ENCODE measurements around the gene SIM2.

The SIM2 gene

GRCh38 chr21:36691555-36692041 is 7.3 kb upstream of the SIM2 start:
- H3K4me2 ChIP-seq (ENCODE audit: insufficient read depth, low read length): no peak overlapping the region
- no peaks in the 10 kb centered on the region for H3K27me3 ChIP-seq (ENCODE audit: insufficient read depth, low read length, poor library complexity)
- H4K20me1 ChIP-seq (ENCODE audit: insufficient read depth, low read length): no peaks in the 10 kb centered on the region
- H3K9me3 ChIP-seq (ENCODE audit: insufficient read depth, low read length, severe bottlenecking): no peaks in the 10 kb centered on the region
- H3K27ac ChIP-seq (ENCODE audit: low read length): no peak overlapping the region
- ATAC-seq (ENCODE audit: insufficient read depth, low read depth) (no peak), DNase-seq (no peak)
- H3K4me1 ChIP-seq (ENCODE audit: insufficient read depth, low read length): no peaks in the 10 kb centered on the region
- H3K79me2 ChIP-seq (ENCODE audit: insufficient read depth, low read length): no peaks in the 10 kb centered on the region
- no peak overlapping the region for H3K4me3 ChIP-seq (ENCODE audit: low read depth in 1 of 2, low read length in 2 of 2)
- no peak overlapping the region for H2AFZ ChIP-seq (ENCODE audit: low read depth, low read length)
- TF ChIP-seq CTCF (IDR thresholded peaks at IDR 0.05; ENCODE audit: borderline replicate concordance, extremely low read depth, low read length, poor library complexity, severe bottlenecking) (no peak), EZH2 (IDR thresholded peaks at IDR 0.05; ENCODE audit: borderline replicate concordance, low read depth, low read length, severe bottlenecking) (no peak)
- H3K9ac ChIP-seq (ENCODE audit: low read depth, low read length): no peak overlapping the region
- no peaks in the 10 kb centered on the region for H3K36me3 ChIP-seq (ENCODE audit: insufficient read depth, low read length)

GRCh38 chr21:36692114-36692834 is 6.6 kb upstream of the SIM2 start:
- Histone ChIP-seq H3K4me3 (ENCODE audit: low read depth in 1 of 2, low read length in 2 of 2) (no peak overlapping the region), H3K27ac (ENCODE audit: low read length) (no peak overlapping the region), H3K9ac (ENCODE audit: low read depth, low read length) (no peak overlapping the region), H3K9me3 (ENCODE audit: insufficient read depth, low read length, severe bottlenecking) (peaks cover 5% of the 10 kb centered on the region), H2AFZ (ENCODE audit: low read depth, low read length) (no peak overlapping the region), H3K27me3 (ENCODE audit: insufficient read depth, low read length, poor library complexity) (no peaks in the 10 kb centered on the region), H3K4me1 (ENCODE audit: insufficient read depth, low read length) (no peaks in the 10 kb centered on the region), H3K4me2 (ENCODE audit: insufficient read depth, low read length) (no peak overlapping the region), H3K36me3 (ENCODE audit: insufficient read depth, low read length) (no peaks in the 10 kb centered on the region), H4K20me1 (ENCODE audit: insufficient read depth, low read length) (no peaks in the 10 kb centered on the region), H3K79me2 (ENCODE audit: insufficient read depth, low read length) (no peaks in the 10 kb centered on the region)
- DNase-seq (no peak), ATAC-seq (ENCODE audit: insufficient read depth, low read depth) (no peak)
- TF ChIP-seq CTCF (IDR thresholded peaks at IDR 0.05; ENCODE audit: borderline replicate concordance, extremely low read depth, low read length, poor library complexity, severe bottlenecking) (no peak), EZH2 (IDR thresholded peaks at IDR 0.05; ENCODE audit: borderline replicate concordance, low read depth, low read length, severe bottlenecking) (no peak)

- Histone ChIP-seq H4K20me1 (ENCODE audit: insufficient read depth, low read length) (no peaks in the 10 kb centered on the region), H3K4me2 (ENCODE audit: insufficient read depth, low read length) (no peak overlapping the region), H3K27me3 (ENCODE audit: insufficient read depth, low read length, poor library complexity) (no peaks in the 10 kb centered on the region), H3K4me1 (ENCODE audit: insufficient read depth, low read length) (no peaks in the 10 kb centered on the region), H3K79me2 (ENCODE audit: insufficient read depth, low read length) (no peaks in the 10 kb centered on the region), H3K27ac (ENCODE audit: low read length) (no peak overlapping the region), H3K9ac (ENCODE audit: low read depth, low read length) (no peak overlapping the region), H2AFZ (ENCODE audit: low read depth, low read length) (no peak overlapping the region), H3K4me3 (ENCODE audit: low read depth in 1 of 2, low read length in 2 of 2) (no peak overlapping the region), H3K36me3 (ENCODE audit: insufficient read depth, low read length) (no peaks in the 10 kb centered on the region), H3K9me3 (ENCODE audit: insufficient read depth, low read length, severe bottlenecking) (peaks cover 5% of the 10 kb centered on the region)
- ATAC-seq (ENCODE audit: insufficient read depth, low read depth) (no peak), DNase-seq (no peak)
- TF ChIP-seq EZH2 (IDR thresholded peaks at IDR 0.05; ENCODE audit: borderline replicate concordance, low read depth, low read length, severe bottlenecking) (no peak), CTCF (IDR thresholded peaks at IDR 0.05; ENCODE audit: borderline replicate concordance, extremely low read depth, low read length, poor library complexity, severe bottlenecking) (no peak)
Measured at GRCh38 chr21:36692835-36693488, 6.0 kb upstream of the SIM2 start.

Data from DND-41 (cell line).